Endothelial cell (in vitro differentiated cells): ENCODE results near the gene CBLN3. TPM values are rescaled to one million over a fixed set of nuclear protein-coding genes. Genes with fewer than 3 reads are reported as not detected.
A peak's percentile ranks its signal among the peaks of the same experiment; 100 is the strongest.

ENCODE experiments used
- DNase-seq: peaks from one replicate; pipeline ENCODE4 v3.0.0; 2021; ENCODE audit warnings: low spot score
- H3K27ac Mint-ChIP-seq: one replicate; pipeline ENCODE4 v1.8.0; 2021; ENCODE audit warnings: mixed read lengths, inconsistent platforms; ENCODE audit not compliant: unreplicated experiment
- H3K27me3 Mint-ChIP-seq: one replicate; pipeline ENCODE4 v1.8.0; 2021; ENCODE audit warnings: mild to moderate bottlenecking, moderate library complexity, mixed read lengths, inconsistent platforms; ENCODE audit not compliant: unreplicated experiment
- H3K36me3 Mint-ChIP-seq: one replicate; pipeline ENCODE4 v1.8.0; 2021; ENCODE audit warnings: mild to moderate bottlenecking, low read depth, mixed read lengths, inconsistent platforms; ENCODE audit not compliant: unreplicated experiment
- H3K4me1 Mint-ChIP-seq: one replicate; pipeline ENCODE4 v1.8.0; 2021; ENCODE audit warnings: mild to moderate bottlenecking, mixed read lengths, inconsistent platforms; ENCODE audit not compliant: unreplicated experiment
- H3K4me3 Mint-ChIP-seq: one replicate; pipeline ENCODE4 v1.8.0; 2021; ENCODE audit warnings: mild to moderate bottlenecking, mixed read lengths, inconsistent platforms; ENCODE audit not compliant: unreplicated experiment
- H3K9me3 Mint-ChIP-seq: one replicate; pipeline ENCODE4 v1.8.0; 2021; ENCODE audit warnings: mixed read lengths, inconsistent platforms; ENCODE audit not compliant: unreplicated experiment
- CTCF ChIP-seq: fragments of 200-600 bp; sonication (generic); IDR thresholded peaks from one replicate; pipeline ENCODE4 v1.5.0; 2021; ENCODE audit warnings: antibody characterized with exemption; ENCODE audit not compliant: unreplicated experiment
- total RNA-seq: library from RNA; stranded (reverse); fragmentation: NEBNext Ultra II Directional; extraction: Animal tissue kit (Norgen Biotek cat#: 25700); gene quantifications from one replicate; pipeline ENCODE4 v1.2.1, GENCODE V29; 2021; ENCODE audit not compliant: unreplicated experiment

CBLN3 gene
- total RNA-seq, 1 donor from 2014 or later = 1.5 TPM

GRCh38 chr14:24439830-24440605 is 10.6 kb upstream of the CBLN3 start:
- H3K27ac Mint-ChIP-seq = peak overlapping the region; percentile 70
- H3K27me3 Mint-ChIP-seq = peaks cover 13% of the 10 kb centered on the region
- no peak for TF ChIP-seq CTCF
- DNase-seq = no peak
- peaks cover 46% of the 10 kb centered on the region for H3K36me3 Mint-ChIP-seq
- H3K9me3 Mint-ChIP-seq = no peaks in the 10 kb centered on the region
- H3K4me1 Mint-ChIP-seq = peaks cover 38% of the 10 kb centered on the region
- H3K4me3 Mint-ChIP-seq = no peak overlapping the region

GRCh38 chr14:24439257-24439656 is 9.8 kb upstream of the CBLN3 start:
- peak overlapping the region; percentile 70 for H3K27ac Mint-ChIP-seq
- H3K27me3 Mint-ChIP-seq = peaks cover 13% of the 10 kb centered on the region
- no peak overlapping the region for H3K4me3 Mint-ChIP-seq
- H3K36me3 Mint-ChIP-seq = peaks cover 43% of the 10 kb centered on the region
- H3K9me3 Mint-ChIP-seq = no peaks in the 10 kb centered on the region
- TF ChIP-seq CTCF = no peak
- H3K4me1 Mint-ChIP-seq = peaks cover 38% of the 10 kb centered on the region
- DNase-seq = no peak

- DNase-seq = no peak
- H3K36me3 Mint-ChIP-seq = peaks cover 40% of the 10 kb centered on the region
- TF ChIP-seq CTCF = no peak
- peaks cover 13% of the 10 kb centered on the region for H3K27me3 Mint-ChIP-seq
- H3K27ac Mint-ChIP-seq = peak overlapping the region; percentile 33
- no peaks in the 10 kb centered on the region for H3K9me3 Mint-ChIP-seq
- peaks cover 35% of the 10 kb centered on the region for H3K4me1 Mint-ChIP-seq
- peak overlapping the region; percentile 31 for H3K4me3 Mint-ChIP-seq
These were observed 9.0 kb upstream of the CBLN3 start for GRCh38 chr14:24438223-24439097.

GRCh38 chr14:24437736-24438067 is 8.2 kb upstream of the CBLN3 start:
- Mint-ChIP-seq H3K4me1 (peaks cover 30% of the 10 kb centered on the region), H3K4me3 (peak overlapping the region; percentile 62), H3K9me3 (no peaks in the 10 kb centered on the region), H3K36me3 (peaks cover 40% of the 10 kb centered on the region), H3K27me3 (peaks cover 9% of the 10 kb centered on the region), H3K27ac (peak overlapping the region; percentile 30)
- TF ChIP-seq CTCF = no peak
- no peak for DNase-seq
